ENCODE data around the gene PDXK.

- TF ChIP-seq RB1 (IDR thresholded peaks at IDR 0.05; ENCODE audit: borderline replicate concordance) (no peak), POLR2A (IDR thresholded peaks at IDR 0.05; ENCODE audit: low read depth, low read length) (peak; percentile 50; the same call in 1 of the 2 replicates), CREB1 (IDR thresholded peaks at IDR 0.05; ENCODE audit: low read depth) (no peak), CTCF (IDR thresholded peaks at IDR 0.05 in 2 of 3, conservative IDR thresholded peaks at IDR 0.05 in 1 of 3; ENCODE audit: control insufficient read depth in 2 of 3, extremely low read depth in 1 of 3, insufficient read depth in 1 of 3, low read depth in 3 of 3, low read length in 3 of 3) (0 out of 6 replicates have a peak, but pooled peaks of 1 of the 3 experiments have one; percentile 6), EP300 (IDR thresholded peaks at IDR 0.05; ENCODE audit: borderline replicate concordance in 1 of 2, control insufficient read depth in 1 of 2, low read depth in 2 of 2, low read length in 2 of 2) (no peak), RCOR1 (conservative IDR thresholded peaks at IDR 0.05; ENCODE audit: low read depth, low read length) (no peak), BCL11A (IDR thresholded peaks at IDR 0.05; ENCODE audit: low read depth, low read length) (no peak)
These were observed 41.5 kb downstream of the PDXK start for GRCh38 chr21:43760391-43760958.

All from GM12878 (cell line).